DMS79 (cell line): Measurements from ENCODE around the gene EYS.

ENCODE experiments used
- DNase-seq: peaks from one replicate; lab custom pipeline; 2025; lab: John Stamatoyannopoulos, UW

EYS gene

GRCh38 chr6:65707126-65707826, at the start of gene EYS:
Gene EYS (minus strand): TSS chr6:65707226. CDS start chr6:65495410, 211,816 bp downstream.
- DNase-seq: no peak

GRCh38 chr6:65746302-65746701, 39.3 kb upstream of the EYS start:
- no peak for DNase-seq

- DNase-seq: no peak
Observed at GRCh38 chr6:65745614-65746013, 38.6 kb upstream of the EYS start.

GRCh38 chr6:65728879-65729479, 22.0 kb upstream of the EYS start:
- DNase-seq: no peak

DNA sequence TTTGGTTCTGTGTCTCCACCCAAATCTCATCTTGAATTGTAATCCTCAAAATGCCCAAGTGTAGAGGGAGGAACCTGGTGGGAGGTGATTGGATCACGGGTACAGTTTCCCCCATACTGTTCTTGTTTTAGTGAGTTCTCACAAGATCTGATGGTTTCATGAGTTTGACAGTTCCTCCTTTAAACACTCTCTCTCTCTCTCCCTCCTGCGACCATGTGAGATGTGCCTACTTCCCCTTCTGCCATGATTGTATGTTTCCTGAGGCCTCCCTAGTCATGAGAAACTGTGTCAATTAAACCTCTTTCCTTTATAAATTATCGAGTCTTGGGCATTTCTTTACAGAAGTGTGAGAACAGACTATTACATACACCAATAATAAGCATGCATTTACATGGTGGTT, 12.1 kb upstream of the EYS start:
- DNase-seq: no peak

DNA sequence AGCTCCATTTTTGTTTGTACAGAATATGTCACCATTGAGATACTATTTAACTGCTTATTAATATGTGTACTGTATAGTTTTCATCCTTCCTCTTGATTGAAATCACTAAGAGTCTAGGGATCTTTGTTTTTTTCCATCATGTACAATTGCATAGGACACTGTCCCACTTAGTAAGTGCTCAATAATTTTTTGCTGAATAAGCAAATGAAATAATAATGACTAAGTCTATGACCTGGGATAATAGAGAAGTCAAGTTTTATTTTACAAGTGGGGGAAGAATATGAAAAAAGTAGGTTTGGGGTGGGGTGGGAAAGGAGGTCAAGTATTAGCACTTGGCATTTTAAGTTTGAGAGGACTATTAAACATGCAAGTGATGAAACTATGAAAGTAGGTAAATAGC, 4.5 kb upstream of the EYS start:
- DNase-seq: no peak

DNA sequence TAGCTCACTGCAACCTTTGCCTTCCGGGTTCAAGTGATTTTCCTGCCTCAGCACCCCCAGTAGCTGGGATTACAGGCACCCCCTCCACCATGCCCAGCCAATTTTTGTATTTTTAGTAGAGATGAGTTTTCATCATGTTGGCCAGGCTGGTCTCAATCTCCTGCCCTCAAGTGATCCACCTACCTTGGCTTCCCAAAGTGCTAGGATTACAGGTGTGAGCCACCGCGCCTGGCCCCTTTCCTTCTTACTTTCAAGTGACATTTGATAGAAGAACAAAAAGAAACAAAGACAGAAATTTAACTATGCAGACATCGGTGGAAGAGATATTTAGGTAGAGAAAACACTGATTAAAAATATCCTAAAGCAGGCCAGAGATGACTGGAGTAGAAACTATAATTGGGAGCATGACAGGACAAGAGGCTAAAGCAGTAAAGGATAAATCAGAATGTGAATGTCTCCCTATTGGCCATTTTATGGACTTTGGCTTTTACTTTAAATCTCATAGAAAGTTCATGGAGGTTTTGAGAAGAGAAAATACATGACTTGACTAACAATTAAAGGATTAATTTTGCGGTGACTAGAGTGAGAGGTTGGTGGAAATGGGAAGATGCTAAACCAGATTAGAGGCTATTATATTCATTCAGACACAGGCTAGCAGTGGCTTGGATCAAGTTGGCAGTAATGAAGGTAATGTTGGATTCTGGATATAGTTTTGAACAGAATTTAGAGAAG, 2.2 kb upstream of the EYS start:
- DNase-seq: no peak

DNA sequence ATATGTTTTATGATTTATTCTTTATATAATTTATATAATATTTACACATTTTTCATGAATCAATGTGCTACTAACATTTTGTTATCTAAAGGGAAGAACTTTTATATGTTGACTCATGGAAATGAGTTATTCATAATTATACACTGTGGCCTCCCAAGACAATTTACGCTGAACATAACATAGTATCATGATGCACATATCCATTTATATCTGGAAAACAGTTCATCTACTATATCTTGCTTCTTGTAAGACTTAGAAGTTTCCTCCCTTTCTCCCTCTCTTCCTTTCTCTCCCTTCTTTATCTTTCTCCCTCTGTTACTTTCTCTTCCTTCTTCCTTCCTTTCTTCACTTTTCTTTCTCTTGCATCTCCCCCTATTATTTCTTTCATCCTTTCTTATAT, 1.1 kb upstream of the EYS start:
- no peak for DNase-seq

- no peak for DNase-seq
Observed at GRCh38 chr6:65706436-65706835, 590 bp downstream of the EYS start.

DNA sequence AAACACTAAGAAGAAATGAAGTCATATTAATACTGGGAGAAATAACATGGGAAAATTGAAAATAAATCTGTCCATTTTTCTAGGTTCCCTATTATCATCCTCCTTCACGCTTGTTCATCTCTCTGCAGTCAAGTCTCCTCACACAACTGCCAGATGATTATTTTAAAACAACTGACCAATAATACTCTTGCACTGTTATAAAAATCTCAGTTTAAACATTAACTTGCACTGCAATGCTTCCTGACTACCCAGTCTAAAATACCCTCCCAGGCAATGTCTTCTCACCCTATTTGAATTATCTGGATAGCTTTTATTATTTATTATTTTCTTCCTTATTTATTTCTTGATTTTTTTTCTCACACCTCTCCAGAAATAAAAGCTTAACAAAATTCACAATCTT, 5.7 kb downstream of the EYS start:
- no peak for DNase-seq

GRCh38 chr6:65700561-65700960, 6.5 kb downstream of the EYS start:
- DNase-seq: no peak

GRCh38 chr6:65692109-65692508, 14.9 kb downstream of the EYS start:
- no peak for DNase-seq

DNA sequence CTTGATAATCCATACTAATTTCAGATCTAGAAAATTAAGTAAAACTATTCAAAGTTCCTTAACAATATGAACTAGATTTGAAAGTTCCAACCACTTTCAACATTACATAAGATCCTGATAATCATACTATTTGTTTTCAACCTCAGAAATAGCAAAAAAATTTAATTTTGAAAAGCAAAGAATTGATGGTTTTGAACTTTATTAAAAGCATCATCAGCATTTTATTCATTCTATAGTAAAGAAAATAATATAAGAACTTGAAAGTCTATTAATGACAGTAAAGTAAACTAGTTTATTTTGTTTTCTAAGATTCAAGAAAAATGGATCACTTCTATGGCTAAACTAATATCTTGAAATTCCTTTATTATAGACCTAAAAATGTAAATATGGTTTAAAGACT, 26.8 kb downstream of the EYS start:
- DNase-seq: no peak

DNA sequence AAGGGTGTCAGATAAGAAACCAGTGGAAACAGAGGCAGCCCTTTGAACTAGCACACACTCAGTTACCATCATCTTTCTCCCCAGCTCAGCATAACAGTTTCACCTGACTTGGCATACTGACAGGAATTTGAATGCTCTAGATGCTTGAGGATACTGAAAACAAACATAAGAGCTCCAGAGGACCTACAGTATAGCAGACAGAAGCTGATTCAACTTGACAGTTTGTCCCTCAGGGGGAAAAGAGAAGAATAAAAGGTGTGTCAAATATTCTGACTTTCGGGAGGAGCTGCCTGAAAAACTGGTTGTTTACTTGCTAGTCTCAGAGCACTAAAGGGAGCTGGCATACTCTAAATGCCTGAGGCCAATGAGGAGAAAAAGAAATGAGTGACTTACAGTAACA, 35.1 kb downstream of the EYS start:
- DNase-seq: no peak

DNA sequence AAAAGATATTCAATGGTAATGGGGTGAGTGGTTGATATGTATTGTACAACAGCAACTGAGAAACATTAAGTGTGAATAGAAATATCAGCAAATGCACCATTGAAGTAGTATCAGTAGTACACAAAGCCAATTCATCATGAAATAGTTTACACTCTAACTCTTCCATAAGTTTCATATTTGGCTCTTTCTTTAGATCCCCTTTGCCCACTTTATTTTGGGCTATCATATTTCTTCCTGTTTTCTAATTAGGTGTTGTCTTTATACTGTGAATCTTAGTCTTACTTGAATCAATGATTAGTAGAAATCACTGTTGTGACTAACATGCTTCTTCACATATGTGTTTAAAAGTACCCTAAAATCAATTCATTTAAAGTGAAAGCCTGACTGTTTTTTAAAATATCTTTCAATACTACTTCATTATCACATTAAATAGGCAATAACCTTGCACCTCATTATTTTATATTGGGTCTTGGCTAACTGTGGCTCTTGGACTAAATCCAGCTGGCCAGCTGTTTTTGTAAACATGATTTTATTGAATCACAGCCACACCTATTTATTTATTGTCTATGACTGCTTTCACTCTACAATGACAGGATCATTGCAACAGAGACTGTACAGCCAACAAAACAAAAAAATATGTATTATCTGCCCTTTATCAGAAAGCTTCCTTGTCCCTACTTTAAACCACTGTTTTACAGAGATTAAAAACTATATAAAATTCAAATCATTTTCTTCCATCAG, 38.9 kb downstream of the EYS start:
- DNase-seq: no peak

DNA sequence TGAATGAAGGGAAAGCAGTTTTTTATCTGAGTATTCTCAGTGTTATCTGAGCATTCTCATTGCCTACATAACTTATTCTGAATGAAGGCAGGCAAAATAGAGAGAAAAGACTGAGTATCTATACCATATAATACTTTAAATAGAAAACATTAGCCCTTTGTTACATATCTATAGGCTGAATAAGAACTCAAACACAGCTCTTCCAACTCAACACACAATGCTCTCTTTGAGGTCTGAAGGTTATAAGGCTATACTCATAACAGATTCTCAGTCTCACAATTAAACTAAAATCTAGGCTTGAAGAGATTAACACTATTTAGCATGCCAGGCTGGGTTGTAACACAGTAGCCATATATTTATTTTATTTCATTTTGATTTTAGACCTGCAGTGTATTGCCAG, 56.9 kb downstream of the EYS start:
- no peak for DNase-seq

GRCh38 chr6:65649392-65649791, 57.6 kb downstream of the EYS start:
- no peak for DNase-seq

GRCh38 chr6:65646544-65646943, 60.5 kb downstream of the EYS start:
- DNase-seq: no peak

GRCh38 chr6:65642776-65643175, 64.2 kb downstream of the EYS start:
- no peak for DNase-seq

DNA sequence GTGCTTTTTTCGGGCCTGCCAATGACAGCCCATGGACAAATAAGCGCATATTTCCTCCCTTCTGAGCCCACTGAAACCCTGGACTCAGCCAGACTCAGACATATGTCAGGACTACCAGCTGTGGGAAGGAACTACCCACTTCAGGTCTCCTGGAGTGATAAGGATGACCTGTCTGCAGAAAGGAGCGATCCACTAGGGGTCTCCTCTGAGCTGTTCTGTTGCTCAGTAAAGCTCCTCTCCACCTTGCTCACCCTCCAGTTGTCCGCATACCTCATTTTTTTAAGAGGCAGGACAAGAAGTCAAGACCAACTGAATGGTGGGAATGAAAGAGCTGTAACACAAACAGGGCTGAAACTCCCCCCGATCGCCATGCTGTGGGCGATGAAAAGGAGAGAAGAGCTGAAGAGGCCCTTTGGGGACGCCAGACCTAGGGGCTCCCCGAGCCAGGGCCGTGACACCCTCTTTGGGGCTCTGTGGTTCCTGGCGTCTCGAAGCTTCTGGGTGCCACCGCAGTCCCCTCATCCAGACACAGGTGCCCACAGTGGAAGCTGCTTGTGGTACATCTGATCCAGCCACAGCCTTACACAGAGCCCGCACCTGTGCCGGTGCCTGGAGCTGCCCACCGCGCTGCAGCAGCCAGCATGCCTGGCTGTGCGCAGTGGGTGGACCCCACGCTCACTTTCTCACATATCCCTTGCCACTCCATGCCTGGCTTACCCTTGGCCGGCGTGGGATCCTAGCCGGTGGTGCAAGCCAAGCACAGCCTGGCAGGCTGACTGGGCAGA, 68.8 kb downstream of the EYS start:
- DNase-seq: no peak

GRCh38 chr6:65637289-65638046, 69.6 kb downstream of the EYS start:
- no peak for DNase-seq
